Cerebellar cortex (tissue), 1 donor: ENCODE results near the gene MALRD1.

Source experiments
- DNase-seq: peaks from one replicate; pipeline ENCODE4 v3.0.0-alpha.2; 2015; ENCODE audit warnings: low spot score

The MALRD1 gene

DNA sequence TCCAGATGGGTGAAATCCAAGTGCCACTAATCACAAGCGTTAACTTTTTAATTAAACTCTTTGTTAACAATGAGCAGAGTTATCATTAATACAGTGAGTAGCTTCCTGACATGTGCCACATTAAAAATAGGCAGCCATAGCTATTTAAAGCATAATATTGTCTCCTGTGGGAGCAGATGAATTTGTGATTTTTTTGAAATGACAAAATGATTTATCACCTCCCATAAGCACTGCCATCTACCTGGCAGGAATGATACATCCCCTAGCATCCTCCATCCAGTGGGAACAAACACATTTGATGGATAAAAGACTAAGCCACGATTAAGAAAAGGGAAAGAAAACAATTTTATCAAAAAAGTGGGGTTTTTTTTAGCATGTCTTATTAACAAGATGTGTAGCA lies 605.3 kb downstream of the MALRD1 start:
- no peak for DNase-seq

DNA sequence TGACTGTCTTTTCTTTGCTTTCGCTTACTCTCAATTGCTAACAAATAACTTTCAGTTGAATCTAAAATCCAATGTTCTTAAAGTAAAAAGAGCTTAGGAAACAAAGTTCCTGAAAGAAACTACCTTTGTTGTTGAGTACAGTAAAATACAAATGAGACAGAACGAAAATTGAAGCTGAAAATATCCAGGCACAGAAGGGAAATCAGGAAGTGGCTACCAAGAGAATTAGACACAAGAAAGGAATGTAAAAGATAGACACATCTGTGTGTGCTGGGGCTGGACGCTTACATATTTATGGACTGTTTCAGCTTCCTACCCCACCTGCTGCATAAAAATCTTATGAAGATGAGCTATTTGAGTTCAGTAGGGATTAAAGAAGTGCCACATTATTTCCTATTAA lies 606.0 kb downstream of the MALRD1 start:
- no peak for DNase-seq

DNA sequence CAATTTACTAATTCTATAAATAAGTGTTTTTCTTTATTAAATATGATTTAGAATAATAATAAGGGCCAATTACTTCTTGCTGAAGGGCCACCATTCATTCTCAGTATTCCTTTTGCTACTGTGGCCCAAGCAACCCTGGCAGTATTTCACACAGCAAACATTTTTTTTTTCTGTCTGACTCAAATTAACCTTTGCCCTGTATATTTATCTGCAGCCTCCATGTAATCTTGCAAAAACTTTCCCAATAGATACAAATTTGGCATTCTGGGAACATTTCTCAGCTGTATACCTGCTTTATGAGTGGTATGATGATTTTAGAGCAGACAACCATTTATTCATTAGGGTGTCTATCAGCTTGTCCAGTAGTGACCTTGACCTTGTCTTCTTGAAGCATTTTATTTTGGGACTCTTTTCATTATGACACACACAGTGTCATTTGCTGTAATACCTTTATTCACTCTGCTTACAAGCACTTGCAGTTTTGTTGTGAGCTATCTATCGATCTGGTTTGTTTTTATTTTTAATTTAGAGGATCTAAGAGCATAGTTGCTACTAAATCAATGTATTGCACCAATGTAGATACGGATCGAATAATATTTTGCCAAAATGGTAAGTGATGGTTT lies 607.9 kb downstream of the MALRD1 start:
- no peak for DNase-seq

DNA sequence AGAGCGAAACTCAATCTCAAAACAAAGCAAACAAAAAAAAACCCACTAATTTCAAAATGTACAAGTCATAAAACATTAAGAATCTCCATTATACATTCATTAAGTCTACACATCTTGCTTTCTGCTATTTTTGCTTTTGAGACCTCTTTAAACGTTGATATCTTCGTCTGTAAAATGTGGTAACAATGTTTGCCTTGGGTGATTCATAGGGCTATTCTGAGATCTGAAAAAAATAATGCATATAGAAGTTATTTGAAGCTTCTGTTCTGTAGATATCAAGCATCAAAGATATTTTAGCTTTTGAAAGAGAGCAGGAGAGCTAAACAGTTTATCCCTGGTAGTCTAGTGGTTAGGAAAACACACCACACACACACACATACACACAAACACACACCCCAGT lies 609.5 kb downstream of the MALRD1 start:
- DNase-seq, result no peak

DNA sequence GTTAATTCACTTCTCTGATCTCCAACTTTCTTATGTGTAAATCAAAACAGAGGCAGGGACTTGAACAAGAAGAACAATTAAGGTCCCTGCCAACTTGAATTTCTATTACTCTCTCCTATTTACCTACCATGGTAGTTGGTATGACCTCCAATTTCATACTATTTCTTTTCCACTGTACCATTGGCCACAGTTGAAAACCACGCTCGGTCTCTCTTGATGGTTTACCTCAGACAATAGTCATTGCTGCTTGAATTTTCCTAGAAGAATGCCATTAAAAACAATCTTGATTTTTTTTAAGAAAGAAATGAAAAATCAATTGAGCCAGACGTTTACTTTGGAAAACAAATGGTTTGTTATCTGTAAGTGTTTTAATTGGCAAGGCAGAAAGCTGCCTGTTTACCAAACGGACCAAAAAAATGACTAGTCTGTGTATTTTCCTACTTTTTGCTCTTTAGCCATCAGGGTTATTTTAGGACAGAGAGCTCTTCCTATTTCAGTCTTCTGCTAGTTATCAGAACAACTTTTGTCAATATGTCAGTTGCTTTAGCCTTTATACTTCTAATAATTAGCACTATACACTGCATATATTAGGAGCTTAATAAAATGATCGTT lies 610.1 kb downstream of the MALRD1 start:
- no peak for DNase-seq

DNA sequence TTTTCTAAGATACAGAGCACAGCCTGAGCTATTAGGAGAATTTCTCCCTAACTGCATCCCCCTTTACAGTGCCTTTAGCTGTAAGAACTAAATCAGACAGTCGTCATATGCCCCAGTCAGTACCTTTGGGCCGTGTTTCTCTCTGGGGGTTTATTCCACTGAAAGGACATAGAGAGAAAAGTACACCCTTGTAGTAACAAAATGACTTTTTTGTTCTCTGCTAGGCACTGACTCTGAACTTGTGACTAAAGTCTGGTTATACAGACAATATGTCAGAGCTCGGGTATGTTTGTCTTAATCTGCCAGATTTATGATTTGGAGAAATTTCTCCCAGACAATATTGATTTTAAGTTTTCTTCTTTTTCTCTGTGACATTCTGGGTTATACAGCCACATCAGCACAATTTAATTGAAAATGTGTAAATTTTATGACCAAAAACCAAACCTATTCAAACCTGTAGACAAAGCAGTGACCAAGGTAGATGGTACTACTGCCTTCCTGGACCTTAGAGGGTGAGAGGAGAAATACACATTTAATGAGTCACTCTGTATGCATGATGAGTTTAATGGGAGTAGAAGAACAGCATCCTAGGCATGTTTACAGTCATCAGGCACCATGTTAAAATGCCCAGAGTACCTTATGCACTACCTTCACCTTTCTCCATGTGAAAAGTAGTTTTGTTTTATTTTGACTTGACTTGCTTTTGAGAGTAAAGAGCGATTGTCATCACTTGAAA lies 611.5 kb downstream of the MALRD1 start:
- DNase-seq, result no peak

DNA sequence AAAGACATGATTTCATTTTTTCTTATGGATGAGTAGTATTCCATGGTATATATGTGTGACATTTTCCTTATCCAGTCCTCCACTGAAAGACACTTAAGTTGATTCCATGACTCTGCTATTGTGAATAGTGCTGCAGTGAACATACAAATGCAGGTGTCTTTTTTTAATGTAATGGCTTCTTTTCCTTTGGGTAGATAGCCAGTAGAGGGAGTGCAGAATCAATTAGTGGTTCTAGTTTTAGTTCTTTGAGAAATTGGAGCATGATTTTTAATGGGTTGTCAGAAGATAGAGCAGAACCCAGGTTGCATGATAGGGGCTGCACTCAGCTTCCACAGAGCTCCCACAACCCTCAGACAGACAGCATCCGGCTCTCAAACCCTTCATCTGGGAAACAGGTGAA lies 614.7 kb downstream of the MALRD1 start:
- DNase-seq, result no peak

DNA sequence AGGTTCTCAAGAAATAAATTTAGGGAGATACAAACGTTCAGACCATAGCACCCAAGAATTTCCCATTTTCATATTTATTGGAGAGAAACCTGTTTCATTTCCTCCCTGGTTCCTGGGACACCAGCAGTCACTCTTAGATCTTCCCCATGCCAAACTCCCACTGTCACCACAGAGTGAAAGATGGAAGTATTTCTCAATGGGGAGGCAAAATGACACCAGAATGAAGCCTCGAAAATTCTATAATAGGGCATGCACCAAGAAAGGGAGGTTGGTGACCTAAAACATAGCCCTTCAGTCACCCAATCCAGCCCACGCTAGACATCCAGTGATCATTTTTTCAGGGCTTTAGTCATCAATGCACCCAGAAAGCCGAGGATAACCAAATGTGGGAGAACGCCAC lies 619.5 kb downstream of the MALRD1 start:
- DNase-seq, result no peak

DNA sequence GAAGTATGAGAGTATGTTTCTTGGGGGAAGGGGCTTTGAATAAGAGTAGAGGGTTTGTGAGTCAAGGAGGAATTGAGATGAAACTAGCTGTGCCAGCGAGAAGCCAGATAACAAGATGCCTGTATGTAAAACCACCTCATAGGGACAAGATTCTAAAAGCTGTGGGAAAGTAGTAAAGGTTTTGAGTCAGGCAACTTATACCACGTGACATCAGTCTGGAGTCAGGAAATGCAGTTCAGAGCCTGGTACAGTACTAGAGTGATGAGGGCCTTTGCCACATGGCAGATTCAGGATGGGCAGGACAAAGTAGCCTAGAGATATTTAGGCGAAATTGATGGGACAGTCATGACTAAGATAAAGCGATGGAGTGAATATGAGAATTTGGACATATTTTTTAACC lies 627.5 kb downstream of the MALRD1 start:
- no peak for DNase-seq

DNA sequence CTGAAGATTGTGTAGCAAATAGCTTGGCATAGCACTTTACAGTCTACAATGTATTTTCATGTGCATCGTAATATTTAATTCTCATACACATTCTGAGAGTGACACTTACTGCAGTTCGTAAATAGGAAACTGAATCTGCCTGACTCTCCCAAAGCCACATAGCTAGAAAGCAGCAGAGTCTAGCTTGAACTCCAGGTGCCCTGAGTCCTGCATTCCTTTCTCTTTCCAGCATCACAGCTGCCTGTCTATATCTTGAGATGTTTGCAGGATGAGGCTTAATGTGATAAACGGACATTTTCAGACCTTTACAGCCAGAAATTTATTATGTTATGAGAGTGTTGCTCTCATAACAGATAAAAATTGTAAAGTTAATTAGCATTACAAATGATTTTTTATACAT lies 634.8 kb downstream of the MALRD1 start:
- DNase-seq, result no peak

DNA sequence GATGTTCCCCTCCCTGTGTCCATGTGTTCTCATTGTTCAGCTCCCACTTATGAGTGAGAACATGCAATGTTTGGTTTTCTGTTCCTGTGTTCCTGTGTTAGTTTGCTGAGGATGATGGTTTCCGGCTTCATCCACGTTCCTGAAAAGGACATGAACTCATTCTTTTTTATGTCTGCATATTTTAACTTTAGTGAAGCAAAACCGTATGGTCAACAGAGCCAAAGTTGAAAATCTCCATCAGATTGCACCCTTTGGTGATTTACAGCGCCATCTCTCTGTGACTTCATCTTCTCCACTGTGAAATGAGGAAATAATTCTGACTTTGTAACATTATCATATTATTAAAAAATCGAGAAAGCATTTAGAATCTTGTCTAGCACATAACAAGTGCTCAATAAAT lies 635.4 kb downstream of the MALRD1 start:
- DNase-seq, result no peak

DNA sequence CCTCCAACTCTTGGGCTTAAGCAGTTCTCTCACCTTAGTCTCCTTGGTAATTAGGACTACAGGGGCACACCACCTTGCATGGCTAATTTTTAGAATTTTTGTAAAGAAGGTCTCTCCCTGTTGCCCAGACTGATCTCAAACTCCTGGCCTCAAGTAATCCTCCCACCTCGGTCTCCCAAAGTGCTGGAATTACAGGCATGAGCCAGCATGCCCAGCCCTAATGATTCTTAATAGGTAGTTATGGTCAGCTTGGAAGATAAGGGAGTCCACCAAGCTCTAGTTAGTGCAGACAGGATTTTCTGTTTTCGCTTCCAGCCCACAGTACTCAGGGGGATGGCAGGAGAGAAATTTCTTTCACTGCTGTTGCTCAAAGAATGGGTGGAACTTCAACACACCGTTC lies 639.7 kb downstream of the MALRD1 start:
- DNase-seq, result no peak

DNA sequence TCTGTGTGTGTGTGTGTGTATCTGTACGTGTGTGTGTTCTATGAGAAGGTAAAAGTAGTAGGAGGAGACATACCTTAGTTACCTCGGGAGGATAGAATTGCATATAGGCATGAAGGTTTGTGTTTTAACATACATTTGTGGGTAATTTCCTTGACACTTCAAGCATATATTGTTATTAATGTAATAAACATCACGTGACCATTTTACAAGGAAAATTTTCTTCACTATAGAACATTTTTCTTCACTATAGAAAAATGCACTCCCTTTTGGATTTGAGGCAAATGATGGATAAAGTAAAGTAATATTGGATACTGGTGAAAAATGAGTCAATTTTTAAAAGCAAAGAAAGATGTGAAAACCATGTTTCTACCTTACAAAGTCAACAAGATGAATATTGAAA lies 640.6 kb downstream of the MALRD1 start:
- DNase-seq, result no peak

DNA sequence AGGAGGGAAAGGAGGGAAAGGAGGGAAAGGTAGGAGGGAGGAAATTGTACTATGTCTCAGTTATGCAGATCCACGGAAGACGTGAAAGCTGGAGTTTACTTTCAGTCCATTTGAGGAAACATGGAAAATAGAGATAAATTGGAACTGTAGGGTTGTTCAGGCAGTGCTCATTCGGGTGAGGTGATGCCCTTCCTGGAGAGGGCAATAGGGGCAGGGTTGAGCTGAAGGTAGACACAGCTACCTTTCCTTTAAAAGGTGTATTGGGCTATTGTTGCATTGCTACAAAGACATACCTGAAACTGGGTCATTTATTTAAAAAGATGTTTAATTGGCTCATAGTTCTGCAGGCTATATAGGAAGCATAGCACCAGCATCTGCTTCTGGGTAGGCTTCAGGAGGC lies 650.7 kb downstream of the MALRD1 start:
- no peak for DNase-seq

DNA sequence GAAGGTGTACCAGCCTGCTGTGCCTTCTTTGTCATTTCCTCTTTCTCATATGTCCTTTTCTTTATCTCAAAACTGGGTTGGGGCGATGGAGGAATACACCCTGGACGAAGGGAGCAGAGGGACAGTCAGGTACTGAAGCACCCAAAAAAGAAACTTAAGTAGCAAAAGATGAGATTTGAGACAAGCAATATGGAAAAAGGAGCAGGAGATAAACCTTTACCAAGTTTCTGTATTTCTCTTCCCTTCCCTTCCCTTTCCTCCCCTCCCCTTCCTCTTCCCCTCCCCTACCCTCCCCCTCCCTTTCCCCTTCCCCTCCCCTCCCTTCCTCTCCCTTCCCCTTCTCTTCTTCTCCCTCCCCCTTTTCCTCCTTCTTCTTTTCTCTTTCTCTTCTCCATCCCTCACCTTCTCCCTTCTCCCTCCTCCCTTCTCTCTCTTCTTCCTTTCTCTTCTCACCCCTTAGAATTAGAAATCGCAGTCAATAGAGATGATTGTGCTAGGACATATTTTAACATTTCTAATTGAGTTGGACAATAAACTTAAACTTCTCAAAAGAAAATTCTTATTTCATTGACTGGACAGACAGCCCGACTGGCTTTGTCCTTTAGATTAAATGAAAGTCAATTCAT lies 652.9 kb downstream of the MALRD1 start:
- DNase-seq, result no peak

DNA sequence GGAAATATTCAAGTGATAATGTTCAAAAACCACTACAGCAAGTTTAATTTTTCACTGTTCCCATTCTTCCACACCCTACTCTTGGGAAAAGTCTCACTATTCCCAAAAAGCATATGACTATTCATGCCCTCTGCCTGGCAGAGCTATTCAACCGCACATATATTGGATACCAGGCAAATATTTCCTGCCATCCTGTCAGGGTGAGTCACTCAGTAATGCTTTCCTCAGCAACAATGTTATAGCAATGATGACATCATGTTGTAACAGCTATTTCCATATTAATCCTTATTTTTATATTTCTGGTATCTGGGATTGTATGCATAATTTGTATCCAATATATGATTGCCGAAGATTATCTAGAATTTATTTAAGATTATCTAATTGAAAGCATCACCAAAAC lies 653.6 kb downstream of the MALRD1 start:
- no peak for DNase-seq

DNA sequence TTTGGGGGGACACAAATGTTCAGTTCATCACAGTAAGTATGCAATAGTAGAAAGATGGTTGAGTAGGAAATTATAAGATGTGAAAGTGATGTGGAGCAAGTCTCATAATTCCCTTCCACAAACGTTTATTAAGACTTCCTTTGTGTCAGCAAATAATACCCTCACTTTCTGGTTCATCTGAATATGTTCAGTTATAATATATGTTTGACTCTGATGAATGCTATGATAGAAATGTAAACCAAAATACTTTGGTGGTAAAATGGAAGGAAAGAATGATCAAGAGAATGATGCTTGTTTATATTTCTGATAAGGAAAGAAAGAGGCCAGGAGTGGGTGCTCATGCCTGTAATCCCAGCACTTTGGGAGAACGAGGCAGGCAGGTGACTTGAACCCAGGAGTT lies 655.9 kb downstream of the MALRD1 start:
- DNase-seq, result no peak

DNA sequence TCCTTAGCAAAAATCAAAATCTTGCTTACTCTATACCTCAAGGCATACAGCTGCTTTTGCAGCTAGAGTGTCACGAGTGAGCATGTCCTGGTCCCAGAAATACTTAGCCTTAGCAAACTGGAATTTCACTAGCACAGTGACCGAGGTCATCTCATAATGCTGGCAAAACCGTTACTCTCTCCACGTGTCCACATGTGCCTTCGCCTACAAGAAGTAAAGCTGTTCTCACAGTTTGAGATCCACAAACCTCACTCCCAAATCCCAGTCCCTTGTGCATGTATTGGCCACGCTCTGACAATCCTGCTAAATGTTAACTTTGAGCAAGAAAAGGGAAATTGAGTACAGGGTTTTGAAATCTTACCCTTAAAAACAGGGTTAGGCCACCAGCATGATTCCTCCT lies 656.6 kb downstream of the MALRD1 start:
- DNase-seq, result no peak

DNA sequence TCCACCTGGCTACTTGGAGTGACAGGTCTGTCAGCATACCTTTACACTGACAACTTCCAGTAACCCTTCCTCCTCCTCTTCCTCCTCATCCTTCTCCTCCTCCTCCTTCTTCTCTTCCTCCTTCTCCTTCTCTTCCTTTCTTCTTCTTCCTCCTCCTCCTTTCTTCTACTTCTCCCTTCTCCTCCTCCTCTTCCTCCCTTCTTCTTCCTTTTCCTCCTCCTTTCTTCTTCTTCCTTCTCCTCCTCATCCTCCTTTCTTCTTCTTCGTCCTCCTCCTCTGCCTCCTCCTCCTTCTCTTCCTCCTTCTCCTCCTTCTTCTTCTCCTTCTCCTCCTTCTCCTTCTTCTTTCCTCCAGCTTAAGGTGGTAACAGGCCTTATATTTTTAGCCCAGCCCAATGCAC lies 658.3 kb downstream of the MALRD1 start:
- DNase-seq, result no peak

DNA sequence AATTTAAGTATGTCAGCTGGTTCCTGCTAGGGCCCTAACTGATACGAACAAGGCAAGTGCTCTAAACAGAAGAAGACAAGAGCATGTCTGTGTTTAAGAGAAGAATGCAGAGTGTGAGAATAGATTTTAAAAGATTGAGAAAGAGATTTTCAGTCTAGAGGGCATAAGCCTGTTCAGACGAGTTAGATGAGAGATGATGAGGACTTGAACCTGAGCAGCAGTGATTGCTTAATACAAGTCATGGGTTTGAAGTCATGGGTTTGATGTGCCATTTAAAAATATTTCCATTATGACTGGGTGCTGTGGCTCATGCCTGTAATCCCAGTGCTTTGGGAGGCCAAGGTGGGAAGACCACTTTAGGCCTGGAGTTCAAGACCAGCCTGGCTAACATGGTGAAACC lies 658.8 kb downstream of the MALRD1 start:
- DNase-seq, result no peak

DNA sequence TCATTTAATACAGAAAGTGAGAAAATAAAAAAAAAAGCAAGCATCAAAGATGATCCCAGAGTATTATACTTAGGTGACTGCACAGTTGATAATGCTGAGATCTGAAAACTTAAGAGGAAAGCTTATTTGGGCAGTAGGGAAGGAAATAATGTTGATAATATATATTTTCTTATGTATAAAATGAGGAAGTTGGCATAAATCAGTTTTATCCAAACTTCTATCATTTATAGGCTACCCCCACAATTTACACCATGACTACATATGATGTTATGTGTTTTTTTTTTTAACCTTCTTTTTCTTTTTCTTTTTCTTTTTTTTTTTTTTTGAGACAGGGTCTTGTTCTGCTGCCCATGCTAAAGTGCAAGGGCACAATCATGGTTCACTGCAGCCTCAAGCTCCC lies 659.4 kb downstream of the MALRD1 start:
- no peak for DNase-seq

DNA sequence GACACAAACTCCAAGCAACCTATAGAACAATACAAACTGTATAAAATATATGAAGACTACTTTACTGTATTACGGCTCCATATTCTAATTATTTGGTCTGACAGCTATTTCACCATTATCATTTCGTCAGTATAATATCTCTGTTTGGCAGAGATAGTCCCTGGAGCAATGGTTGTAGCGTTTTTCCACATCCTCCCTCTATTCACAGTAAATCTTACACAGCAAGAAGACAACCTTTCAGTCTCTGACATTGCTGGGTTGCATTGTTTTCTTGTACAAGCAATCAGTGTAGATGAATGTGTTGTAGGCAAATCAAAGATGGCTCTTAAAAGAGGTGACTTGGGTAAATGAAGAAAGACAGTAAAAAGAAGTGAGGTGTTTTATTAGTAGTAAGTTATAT lies 662.0 kb downstream of the MALRD1 start:
- no peak for DNase-seq

DNA sequence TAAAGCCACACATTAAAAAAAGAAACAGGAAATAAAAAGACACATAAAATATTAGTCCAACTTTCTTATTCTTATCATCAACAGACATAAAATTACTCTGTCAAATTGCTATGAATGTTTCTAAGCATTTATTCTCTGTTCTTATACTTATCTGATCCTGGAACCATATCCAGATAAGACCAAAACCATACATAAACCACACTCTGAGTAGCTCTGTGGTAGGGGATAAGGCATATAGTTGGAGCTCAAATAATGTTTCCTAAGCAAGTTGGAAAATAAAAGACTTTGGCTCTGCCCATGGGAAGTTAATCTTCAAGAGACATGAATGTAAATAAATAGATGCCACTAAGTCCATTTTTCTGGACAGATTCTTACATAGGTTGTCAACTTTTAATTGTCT lies 664.6 kb downstream of the MALRD1 start:
- DNase-seq, result no peak
